Inflammatory macrophage treated with lipopolysaccharide for 4 hours (primary cell): ENCODE measurements around the gene FAM43B.

Experiments used
- DNase-seq: peaks from one replicate; pipeline ENCODE4 v3.0.0-alpha.2; 2020

Gene FAM43B

DNA sequence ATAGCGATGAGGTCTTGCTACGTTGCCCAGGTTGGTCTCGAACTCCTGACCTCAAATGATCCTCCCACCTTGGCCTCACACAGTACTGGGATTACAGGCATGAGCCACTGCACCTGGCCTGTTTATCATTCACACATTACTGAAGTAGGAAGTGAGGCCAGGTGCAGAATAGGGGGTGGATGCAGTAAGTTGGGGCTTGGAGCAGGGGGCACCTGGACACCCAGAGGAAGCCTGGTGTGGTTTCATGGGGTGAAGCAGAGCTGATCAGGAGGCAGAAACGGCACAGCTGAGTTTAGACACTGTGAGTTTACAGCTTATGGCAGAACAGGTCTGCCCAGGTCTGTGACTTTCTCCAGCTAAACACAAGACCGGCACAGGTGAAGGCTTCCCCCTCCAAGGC, 41.4 kb downstream of the FAM43B start:
- DNase-seq, result no peak

GRCh38 chr1:20594746-20595145, 42.4 kb downstream of the FAM43B start:
- no peak for DNase-seq

DNA sequence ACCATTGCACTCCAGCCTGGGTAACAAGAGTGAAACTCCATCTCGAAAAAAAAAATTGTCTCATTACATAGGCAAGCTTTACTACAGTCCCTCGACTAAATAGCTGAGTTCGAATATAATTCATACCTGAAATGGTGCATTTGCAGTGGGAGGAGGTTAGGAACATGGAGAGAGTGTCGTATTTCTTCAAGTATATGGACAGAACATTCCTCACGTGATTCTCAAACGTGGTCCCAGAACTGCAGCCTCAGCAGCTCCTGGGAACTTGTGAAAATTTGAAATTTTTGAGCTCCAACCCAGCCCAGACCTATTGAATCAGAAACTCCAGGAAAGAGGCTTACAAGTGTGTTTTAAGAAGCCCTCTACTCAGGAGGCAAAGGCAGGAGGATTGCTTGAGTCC, 43.7 kb downstream of the FAM43B start:
- no peak for DNase-seq

- peak; percentile 79 for DNase-seq
These were observed 45.3 kb downstream of the FAM43B start for GRCh38 chr1:20597650-20598049.

DNA sequence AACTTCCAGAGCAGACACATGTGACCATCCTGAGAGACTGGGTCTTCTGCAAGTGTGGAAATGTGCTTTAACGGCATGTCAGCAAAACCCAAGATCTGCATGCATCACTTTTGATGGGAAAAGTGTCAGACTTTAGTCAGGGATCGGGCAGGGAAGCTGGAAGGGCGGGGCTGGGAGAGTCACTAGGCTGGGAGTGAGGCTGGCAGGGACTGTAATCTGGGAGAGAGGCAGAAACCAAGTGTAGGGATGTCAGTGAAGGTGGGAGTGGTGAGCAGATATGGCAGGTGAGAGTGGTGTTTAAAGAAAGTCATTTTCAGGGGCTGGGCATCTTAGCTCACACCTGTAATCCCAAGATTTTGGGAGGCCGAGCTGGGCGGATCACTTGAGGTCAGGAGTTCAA, 47.8 kb downstream of the FAM43B start:
- no peak for DNase-seq

- no peak for DNase-seq
These were observed 48.9 kb downstream of the FAM43B start for GRCh38 chr1:20601129-20601825.

- no peak for DNase-seq
These were observed 50.6 kb downstream of the FAM43B start for GRCh38 chr1:20602851-20603450.

DNA sequence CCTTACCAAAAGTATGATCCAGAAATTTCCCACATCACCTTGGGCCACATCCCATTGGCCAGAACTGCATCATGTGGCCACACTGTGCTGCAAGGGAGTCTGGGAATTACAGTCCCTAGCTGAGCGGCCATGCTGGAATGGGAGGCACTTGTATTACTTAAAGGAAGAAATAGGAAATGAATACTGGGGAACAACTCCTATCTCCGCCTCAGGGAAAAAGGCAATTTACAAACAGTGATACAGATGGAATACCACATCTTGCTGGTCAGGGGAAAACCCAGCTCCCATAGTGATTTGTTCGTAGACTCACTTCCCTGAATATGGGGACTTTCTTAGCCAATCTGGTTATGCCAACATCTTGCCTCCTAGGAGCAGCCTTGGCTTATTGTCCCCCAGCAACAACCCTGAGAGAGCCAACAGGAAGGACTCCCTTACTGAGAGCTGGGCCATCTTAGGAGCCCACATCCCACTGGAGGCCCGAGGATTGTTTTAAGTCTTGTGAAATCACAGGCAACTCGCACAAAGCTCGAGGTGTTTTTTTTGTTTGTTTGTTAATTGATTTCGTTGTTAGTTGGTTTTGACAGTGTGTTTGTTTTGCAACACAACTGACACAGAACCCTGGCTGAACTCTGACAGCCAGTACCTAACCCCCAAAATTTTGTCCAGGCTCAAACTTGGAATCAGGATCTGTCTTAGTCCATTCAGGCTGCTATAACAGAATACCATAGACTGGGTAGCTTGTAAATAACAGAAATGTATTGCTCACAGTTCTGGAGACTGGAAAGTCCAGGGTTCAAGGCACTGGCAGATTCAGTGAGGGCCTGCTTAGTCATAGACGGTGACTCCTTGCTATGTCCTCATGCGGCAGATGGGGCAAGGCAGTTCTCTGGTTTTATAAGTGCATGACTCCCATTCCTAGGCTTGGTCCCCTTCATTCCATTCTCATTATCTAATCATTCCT, 51.4 kb downstream of the FAM43B start:
- peak; percentile 91 for DNase-seq
